GM19455 (cell line): ENCODE measurements around the gene SEC14L1.
A peak's percentile ranks its signal among the peaks of the same experiment; 100 is the strongest.
"Not testable (repeated sequence)": the region's sequence is repeated elsewhere in the genome, so short reads cannot be mapped to it uniquely, and the experiment has no call there.

Source experiments
- ATAC-seq: cut with Tn5 transposase; IDR thresholded peaks from one replicate; pipeline ENCODE4 v1.9.1; 2021; ENCODE audit not compliant: unreplicated experiment

SEC14L1 gene

DNA sequence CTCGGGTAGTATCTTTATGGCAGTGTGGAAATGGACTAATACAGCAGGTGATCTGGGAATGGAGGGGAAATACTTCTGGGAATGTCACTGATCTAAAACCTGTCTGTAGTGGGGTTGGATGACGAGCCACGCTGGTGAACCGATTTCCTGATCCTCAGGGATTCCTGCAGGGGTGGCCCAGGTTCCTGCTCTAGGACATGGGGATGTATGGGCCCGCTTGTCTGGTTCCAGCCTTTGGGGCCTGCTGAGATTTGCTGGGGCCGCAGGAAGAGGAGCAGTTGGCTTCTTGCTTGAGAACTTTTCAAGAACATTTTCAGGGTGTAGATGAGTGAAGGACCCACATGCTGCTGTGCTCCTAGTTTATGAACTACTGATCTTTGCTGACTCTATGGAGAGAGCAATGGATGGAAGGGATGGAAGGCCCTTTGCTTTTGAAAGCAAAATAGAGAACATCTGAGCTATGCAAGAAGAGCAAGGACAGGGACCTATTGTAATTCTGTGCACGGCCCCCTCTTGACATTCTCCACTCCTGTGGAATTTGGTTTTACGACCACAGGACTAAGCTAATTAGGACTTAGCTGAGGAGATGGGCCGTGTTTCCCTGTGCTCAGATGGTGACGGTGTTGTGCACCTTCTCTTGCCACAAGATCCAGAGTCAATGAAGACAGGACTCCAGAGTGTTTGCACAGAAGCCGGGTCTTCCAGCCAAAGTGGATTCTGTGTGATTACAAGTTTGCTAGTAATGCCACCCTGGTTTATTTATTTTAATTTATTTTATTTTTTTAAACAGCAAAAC lies 90.5 kb downstream of the SEC14L1 start:
- no peak for ATAC-seq

DNA sequence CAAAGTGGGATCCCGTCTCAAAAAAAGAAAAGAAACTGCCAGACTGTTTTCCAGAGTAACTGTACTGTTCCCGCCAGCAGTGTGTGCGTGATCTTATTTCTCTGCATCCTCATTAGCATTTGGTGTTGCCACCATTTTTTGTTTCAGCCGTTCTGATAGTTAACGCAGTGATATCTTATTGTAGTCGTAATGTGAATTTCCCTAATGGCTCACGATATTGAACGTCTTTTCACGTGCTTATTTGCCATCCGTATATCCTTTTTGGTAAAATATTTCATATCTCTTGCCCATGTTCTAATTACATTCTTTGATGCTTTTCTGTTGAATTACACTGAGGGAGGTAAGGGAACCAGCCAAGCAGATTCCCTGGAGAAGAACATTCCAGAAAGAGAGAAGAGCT lies 92.4 kb downstream of the SEC14L1 start:
- no peak for ATAC-seq

DNA sequence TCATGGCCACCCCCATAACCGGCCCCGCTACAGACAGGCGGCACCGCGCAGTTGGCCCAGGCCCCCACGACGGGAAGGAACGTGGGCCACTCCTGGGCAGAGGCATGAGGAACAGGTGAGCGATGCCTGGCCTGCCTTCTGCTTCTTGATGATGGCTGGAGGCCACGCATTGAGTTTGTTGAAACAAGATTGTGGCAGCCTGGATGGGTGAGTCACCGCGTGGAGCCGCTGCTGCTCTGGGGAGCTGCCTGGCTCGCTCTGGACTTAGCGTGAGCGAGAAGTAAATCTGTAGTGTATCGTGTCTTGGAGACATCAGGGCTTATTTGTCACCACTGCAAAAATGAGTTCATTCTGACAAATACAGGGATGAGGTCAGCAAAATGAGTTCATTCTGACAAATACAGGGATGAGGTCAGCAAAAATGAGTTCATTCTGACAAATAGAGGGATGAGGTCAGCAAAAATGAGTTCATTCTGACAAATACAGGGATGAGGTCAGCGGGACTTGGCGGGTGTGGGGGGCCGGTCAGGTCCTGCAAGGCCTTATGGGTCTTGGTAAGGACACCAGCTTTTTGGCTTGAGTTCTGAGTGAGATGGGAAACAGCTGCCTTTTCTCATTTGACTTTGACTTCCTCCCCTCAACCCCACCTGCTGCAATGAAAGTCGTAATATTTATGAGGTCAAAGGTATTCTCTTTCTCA lies 93.0 kb downstream of the SEC14L1 start:
- ATAC-seq = no peak

DNA sequence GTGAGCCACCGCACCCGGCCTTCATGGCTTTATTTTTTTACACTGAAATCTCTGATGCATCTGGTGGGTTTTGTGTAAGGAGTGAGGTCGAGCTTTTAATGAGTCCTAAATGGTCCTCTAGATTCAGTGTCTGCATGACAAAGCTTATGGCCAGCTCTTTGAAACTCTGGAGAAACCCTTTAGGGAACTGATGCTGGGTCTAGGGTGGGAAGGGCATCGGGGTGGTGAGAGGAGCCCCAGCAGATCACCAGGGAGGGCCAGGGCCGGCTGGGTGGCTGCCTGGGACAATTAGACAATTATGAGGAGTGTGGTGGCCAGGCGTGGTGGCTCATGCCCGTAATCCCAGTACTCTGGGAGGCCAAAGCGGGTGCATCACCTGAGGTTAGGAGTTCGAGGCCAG lies 93.9 kb downstream of the SEC14L1 start:
- no peak for ATAC-seq

DNA sequence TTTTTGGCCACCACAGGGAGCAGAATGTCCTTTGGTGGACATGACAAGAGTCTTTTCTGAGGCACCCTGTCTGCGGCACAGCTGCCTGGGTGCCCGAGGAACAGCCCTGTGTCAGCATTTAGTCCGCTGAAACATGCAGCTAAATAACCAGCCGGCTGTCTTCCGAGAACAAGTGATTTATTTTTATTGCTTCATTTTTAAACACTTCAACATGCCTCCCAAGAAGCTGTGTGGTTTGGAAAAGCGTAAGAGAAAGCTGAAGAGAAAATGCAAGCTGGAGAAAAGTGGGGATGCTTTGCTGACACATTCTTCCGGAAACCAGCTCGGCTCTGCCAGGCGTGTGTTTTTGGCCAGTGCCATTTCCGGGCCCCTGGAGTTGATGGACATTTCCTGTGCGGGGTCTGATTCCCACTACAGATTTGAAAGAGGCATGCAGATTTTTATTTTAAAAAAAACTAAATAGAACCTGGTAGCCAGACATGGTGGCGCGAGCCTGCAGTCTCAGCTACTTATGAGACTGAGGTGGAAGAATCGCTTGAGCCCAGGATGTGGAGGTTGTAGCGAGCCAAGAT lies 94.7 kb downstream of the SEC14L1 start:
- no peak for ATAC-seq

DNA sequence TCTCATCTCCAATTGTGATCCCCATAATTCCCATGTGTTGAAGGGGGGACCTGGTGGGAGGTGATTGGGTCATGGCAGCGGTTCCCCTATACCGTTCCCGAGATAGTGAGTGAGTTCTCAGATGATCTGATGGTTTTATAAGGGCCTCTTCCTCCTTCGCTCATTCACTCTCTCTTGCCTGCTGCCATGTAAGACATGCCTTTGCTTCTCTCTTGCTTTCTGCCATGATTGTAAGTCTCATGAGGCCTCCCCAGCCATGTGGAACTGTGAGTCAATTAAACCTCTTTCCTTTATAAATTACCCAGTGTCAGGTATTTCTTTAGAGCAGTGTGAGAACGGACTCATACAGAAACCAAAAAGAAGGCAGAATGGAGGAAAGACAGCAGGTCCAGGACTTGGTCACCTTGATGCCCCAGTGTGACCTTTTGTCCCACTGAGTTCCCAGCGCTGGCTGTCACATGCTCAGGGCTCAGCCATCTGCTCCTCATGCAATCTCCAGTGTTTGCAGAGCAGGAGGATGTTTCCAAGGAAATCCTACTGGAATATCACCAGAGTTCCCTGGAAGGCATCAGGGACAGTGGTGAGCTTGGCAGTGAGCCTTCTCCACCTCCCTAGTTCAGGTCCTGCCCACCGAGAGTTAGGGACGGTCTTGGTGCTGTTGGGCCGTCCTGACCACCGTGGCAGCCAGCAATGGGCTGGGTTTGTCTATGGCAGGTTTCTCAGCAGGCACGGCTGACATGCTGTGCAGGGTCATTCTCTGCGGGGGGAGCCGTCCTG lies 96.7 kb downstream of the SEC14L1 start:
- no peak for ATAC-seq

DNA sequence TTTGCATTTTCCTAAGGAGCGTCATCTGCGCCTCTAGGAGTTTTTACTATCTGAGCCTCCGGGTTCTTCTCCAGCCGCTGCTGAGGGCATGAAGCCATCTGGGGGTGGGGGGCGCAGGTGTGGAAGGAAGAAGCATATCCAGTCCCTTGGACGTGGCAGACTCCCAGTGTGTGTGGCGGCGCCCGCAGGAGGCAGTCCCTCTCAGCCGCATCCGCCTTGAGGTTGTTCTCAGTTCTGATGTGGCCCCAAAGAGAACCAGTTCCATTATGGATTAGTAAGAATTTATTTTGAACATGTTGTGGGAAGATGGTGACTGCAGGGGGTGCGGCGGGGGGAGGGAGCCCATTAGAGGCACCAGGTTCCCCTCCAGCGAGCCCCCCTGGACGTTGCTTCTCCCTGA lies 100.2 kb downstream of the SEC14L1 start:
- ATAC-seq = no peak

DNA sequence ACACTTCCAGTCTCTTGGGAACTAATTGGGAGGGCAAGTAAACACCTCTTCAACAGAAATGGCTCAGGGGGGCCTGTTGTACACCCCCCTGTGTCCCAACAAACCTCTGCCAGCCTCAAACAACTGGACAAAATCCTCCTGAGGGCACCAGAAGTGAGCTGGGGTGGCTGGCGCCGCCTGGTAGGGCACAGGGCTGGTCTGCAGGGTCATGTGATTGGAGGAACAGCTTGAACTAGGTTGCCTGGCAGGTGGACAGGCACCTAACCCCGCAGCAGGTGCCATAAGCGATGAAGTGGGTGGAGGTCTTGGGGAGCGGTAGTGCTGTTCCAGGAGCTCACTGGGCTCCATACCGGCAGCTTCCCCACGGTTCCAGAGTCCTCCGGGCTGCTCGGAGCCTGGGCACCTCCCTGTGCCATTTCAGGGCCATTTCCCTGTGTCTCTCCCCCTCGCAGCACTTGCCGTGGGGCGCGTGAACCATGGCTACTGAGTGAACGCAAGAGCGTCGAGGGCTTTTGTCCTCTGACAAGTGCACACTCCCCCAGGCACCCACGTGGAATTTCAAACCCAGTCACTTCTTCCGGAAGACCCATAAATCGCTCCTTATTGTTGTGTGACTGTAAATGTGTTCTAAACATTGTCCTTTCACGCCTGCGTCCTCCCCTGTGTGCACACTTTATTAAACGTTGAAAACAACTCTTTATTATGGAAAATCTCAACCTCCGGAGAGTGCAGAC lies 101.5 kb downstream of the SEC14L1 start:
- no peak for ATAC-seq

DNA sequence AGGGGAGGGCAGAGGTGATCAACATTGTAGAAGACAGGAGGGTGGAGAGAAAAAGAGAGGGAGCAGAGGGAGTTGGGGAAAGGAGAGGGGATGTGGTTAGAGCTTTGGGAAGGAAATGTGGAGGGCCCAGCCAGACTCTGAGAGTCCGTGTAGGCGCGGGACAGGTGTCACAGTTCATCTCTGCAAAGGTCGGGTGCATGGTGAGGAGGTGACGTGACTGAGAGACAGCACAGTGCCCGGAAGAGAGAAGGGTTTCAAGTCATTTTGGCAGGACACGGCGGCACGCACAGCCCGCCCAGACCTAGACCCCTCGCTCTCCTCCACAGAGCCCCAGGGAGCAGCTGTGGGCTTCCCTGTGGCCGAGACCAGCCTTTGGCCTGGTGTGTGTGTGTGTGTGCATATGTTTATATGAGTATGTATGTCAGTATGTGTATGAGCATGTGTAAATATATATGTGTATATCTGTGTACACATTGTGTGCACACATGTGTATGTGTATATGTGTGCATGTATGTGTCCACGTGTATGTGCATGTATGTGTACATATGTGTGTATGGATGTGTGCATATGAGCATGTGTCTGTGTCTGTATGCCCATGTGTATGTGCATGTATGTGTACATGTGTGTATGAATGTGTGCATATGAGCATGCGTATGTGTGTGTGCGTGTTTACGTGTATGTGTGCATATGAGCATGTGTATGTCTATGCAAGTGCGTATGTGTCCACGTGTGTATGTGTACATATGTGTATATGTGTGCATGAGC lies 104.6 kb downstream of the SEC14L1 start:
- peak; percentile 46 for ATAC-seq

DNA sequence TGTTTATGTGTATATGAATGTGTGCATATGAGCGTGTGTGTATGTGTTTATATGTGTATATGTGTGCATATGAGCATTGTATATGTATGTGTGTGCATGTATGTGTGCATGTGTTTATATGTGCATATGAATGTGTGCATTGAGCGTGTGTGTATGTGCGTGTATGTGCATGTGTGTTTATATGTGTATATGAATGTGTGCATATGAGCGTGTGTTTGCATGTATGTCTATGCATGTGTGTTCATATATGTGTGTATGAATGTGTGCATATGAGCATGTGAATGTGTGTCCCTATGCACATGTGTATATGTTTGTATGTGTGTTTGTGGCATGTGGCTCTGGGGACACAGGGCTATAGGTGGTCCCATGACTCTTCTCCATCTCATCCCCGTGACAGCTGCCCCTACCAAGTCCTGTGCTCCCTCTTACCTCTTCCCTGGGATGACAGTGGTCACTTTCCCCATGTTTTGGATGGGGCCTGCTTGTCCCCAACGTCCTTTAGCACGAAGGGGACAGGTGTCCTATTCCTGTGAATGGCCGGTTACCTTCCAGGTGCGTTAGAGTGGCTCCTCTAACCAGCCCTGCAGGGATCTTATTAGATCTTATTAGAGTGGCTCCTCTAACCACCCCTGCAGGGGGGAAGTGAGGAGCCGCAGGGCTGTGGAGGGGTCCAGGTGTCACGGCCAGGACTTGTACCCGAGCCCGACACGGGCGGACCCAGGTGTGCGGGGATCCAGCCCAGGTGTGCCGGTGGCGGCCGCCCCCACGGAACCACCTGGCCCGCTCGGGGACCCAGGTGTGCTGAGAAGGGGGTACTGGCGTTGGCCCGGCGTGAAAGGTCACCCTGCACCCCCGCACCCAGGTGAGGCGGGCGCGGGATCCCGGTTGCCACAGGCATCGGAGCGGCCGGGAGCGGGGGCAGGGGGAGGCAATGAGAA lies 105.6 kb downstream of the SEC14L1 start:
- peak; percentile 9 for ATAC-seq

DNA sequence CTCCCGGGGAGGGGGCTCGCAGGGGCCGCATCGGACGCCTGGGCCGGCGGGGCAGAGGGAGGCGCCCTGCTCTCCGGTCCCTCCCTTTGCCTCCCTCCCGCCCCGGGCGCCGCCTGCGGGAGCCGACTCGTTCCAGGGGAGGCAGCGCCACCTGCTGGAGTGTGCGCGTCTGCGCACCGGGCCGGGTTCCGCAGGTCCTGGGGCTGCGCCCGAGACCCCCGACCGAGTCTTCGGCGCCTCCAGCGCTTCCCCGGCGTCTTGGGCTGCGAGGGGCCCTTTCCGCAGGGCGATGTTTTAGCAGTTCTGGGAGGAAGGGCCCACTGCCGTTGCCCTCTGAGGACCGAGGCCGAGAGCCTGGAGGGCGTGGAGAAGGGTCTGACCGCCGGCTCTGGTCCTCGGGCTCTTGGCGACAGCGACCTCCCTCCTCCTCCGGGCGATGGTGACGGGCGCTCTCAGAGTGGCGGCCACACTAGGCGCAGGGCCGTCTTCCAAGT lies 106.3 kb downstream of the SEC14L1 start:
- peak; percentile 67 for ATAC-seq

DNA sequence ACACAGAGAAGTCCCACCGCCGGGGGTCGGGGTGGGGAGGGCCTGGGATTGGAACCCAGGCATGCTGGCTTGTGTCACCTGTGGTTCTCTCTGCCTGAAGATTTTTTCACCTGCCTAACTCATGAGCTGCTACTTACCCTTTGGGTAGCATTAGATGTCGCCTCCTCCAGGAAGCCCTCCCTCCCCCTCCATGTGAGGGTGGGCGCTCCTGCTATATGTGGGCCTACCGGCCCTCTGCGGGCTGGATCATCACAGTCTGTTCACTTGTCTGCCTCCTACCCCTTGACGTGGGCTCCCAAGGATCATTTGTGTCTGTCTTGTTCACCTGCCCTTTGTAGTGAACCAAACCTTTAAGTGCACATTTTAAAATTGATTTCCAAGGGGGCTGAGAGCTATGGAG lies 106.8 kb downstream of the SEC14L1 start:
- no peak for ATAC-seq

DNA sequence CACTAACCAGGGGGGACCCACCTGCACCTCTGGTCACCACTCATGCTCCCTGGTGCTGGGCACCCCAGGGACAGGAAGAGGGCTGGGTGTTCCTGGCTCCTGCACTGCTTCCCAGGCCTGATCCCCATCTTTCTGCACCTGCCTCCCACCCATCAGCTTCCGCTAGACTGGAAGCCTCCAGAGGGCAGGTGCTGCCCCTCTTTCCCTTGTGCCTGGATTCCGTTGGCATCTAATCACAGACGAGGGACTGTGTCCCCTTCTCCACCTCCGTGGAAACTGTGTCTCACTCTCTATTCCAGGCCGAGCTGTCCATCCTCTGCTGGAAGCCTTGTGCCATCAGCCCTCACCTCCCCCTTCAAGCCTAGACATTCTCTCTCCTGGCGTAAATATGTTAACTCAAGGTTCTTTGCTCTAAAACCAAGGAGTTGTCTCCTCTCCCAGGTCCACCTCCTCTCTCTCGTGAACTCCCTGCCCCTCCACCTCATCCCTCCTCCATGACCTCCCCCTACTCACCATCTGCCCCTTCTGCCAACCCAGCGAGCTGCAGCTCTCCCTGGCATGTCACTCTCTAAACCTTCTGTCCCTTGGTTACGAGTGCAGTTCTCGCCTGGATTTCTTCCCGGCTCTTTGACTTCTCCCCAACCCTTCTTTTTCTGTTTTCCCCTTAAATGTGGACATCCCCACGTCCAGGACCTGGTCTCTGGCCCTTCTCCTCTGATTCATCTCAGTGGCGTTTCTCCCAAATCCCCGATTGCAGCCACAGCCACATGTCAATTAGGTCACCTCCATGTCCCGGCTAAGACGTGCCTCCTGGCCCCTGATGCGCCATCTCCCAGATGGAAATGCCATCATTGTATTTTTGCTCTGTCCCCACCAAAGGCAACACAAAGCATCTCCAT lies 107.7 kb downstream of the SEC14L1 start:
- no peak for ATAC-seq

DNA sequence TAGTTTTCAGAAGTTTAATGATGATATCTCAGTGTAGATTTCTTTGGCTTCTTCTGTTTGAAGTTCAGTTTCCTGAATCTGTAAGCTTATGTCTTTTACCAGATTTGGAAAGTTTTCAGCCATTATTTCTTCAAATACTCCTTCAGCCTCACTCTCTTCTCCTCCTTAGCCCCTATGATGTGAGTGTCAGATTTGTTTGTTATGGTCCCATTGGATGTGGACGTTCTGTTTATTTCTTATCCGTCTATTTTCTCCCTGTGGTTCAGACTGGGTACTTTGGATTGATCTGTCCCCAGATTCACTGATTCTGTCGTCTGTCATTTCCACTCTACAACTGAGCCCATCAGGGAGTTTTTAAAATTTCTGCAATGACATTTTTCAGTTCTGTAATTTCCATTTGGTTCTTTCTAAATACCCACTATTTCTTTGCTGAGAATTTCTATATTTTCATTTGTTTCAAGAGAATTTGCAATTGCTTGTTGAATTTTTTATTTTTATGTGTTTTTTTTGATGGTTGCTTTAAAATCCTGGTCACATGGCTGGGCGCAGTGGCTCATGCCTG lies 110.9 kb downstream of the SEC14L1 start:
- ATAC-seq = no peak

DNA sequence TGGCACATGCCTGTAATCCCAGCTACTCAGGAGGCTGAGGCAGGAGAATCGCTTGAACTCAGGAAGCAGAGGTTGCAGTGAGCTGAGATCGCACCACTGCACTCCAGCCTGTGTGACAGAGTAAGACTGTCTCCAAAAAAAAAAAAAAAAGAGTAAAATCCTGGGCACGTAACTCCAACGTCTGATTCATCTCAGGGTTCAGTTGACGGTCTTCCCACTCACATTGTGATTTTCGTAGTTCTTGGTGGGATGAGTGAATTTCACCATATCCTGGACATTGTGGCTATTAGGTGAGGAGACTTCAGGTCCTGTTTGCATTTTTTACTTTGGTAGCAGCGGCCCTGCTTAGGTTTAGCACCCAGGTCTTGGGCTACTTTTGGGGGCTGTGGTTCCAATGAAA lies 111.5 kb downstream of the SEC14L1 start:
- ATAC-seq = not testable (repeated sequence)

DNA sequence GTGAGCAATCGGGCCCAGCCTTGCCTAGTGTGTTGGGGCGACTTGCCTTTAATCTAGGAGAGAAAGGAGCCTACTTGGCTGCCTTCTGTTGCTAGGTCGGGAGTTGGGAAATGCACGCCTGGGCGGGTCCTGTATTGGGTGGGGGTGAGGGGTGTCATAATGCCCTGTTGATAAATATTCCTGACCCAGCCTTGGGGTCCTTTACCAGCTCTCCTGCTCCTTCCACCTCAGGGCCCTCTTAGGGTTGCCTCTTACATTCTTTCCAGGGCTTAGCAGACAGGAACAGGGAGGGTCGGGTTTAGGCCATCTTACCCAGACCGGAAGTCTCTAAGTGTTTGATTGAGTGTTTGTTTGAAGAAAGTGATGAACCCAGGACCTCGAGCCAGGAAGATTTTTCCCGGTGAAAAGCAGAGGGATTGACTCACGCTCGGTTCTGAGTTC lies 112.9 kb downstream of the SEC14L1 start:
- ATAC-seq = no peak
